ENCODE measurements around the gene MYT1.

Gene MYT1

DNA sequence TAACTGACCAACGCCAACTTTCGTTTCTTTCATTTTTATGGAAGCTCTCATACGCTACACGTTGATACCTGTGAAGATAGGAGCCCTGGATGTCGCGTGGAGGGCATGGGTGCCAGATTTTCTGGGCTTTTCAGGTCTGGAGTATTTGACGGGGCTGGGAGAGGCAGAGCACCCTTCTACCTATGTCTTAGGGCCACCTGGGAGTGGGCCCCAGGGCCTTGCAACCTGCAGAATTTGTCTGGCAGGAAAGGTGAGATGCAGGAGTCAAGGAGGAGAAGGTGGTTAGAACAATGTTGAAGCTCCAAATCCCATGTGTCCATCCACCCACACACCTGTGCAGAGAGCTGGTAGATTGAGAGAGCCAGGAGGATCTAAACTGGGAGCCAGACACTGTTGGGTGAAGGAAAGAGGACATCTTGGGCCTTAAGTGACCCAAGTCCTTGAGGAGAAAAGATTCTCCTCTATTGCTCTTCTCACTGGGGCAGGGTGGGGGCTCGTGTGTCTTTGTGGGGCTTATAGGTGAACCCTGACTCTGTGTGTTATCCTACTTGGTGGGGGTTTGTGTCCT lies 63.9 kb downstream of the MYT1 start:
- H3K79me2 ChIP-seq (ENCODE audit: low read length) = no peaks in the 10 kb centered on the region
- no peak overlapping the region for H3K4me3 ChIP-seq (ENCODE audit: low read length)
- no peak for DNase-seq
- H3K9me3 ChIP-seq (replicated peaks; ENCODE audit: insufficient read depth, low read length) = no peaks in the 10 kb centered on the region
- H3K4me1 ChIP-seq (ENCODE audit: low read length) = no peaks in the 10 kb centered on the region
- no peaks in the 10 kb centered on the region for H3K9me2 ChIP-seq (replicated peaks; ENCODE audit: insufficient read depth, low read length)
- H2AFZ ChIP-seq (ENCODE audit: low read length) = no peak overlapping the region
- H4K20me1 ChIP-seq (ENCODE audit: insufficient read depth, low read length) = no peaks in the 10 kb centered on the region
- no peaks in the 10 kb centered on the region for H3K36me3 ChIP-seq (replicated peaks; ENCODE audit: insufficient read depth, low read length)
- no peak overlapping the region for H3K4me2 ChIP-seq (ENCODE audit: low read depth, low read length)
- no peak overlapping the region for H3K27ac ChIP-seq (ENCODE audit: low read length)
- no peak overlapping the region for H3K9ac ChIP-seq (ENCODE audit: low read length)
- no peaks in the 10 kb centered on the region for H3F3A ChIP-seq (ENCODE audit: insufficient read depth, low read length)
- peaks cover 96% of the 10 kb centered on the region for H3K27me3 ChIP-seq (replicated peaks; ENCODE audit: insufficient read depth, low read length)
- TF ChIP-seq EZH2phosphoT487 (IDR thresholded peaks at IDR 0.05; ENCODE audit: low read length) (no peak), EZH2 (optimal IDR thresholded peaks at IDR 0.05; ENCODE audit: low read depth, low read length) (no peak)

- H3K9me3 ChIP-seq (replicated peaks; ENCODE audit: insufficient read depth, low read length) = no peaks in the 10 kb centered on the region
- no peak overlapping the region for H3K4me3 ChIP-seq (ENCODE audit: low read length)
- no peaks in the 10 kb centered on the region for H3K4me1 ChIP-seq (ENCODE audit: low read length)
- H3K9me2 ChIP-seq (replicated peaks; ENCODE audit: insufficient read depth, low read length) = no peaks in the 10 kb centered on the region
- H3F3A ChIP-seq (ENCODE audit: insufficient read depth, low read length) = no peaks in the 10 kb centered on the region
- DNase-seq = no peak
- H2AFZ ChIP-seq (ENCODE audit: low read length) = no peak overlapping the region
- H3K36me3 ChIP-seq (replicated peaks; ENCODE audit: insufficient read depth, low read length) = no peaks in the 10 kb centered on the region
- H3K79me2 ChIP-seq (ENCODE audit: low read length) = no peaks in the 10 kb centered on the region
- no peak overlapping the region for H3K27ac ChIP-seq (ENCODE audit: low read length)
- no peaks in the 10 kb centered on the region for H4K20me1 ChIP-seq (ENCODE audit: insufficient read depth, low read length)
- H3K9ac ChIP-seq (ENCODE audit: low read length) = no peak overlapping the region
- peaks cover 94% of the 10 kb centered on the region for H3K27me3 ChIP-seq (replicated peaks; ENCODE audit: insufficient read depth, low read length)
- no peak overlapping the region for H3K4me2 ChIP-seq (ENCODE audit: low read depth, low read length)
- TF ChIP-seq EZH2phosphoT487 (IDR thresholded peaks at IDR 0.05; ENCODE audit: low read length) (no peak), EZH2 (optimal IDR thresholded peaks at IDR 0.05; ENCODE audit: low read depth, low read length) (no peak), CTCF (IDR thresholded peaks at IDR 0.05; ENCODE audit: low read length) (no peak)
Observed at GRCh38 chr20:64228751-64229506, 64.7 kb downstream of the MYT1 start.

DNA sequence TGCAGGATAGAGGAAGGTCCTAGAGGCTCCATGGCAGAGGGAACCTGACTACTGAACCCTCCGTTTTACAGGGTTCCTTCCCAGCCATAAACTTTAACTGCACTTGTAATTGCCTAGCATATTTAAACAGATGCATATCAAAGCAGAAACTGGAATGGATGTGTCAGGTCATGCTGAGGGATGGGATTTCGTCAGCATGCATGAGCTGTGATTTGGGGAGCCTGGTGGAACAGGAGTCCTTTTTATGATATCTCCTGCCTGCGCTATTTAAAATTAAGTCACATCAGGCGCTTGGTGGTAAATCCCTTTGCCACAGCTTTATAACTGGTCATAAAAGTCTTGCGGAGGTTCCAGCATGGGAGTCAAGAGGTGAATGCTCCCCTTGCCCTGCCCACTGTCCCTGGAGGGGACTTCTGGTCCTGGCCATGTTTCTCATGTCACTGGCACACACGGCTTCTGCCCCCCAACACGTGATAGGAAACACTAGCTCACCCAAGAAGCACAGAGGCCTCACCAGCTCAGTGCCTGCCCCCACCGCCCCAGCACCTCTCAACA lies 65.3 kb downstream of the MYT1 start:
- Histone ChIP-seq H3K36me3 (replicated peaks; ENCODE audit: insufficient read depth, low read length) (no peaks in the 10 kb centered on the region), H3K27ac (ENCODE audit: low read length) (no peak overlapping the region)
- DNase-seq = no peak

More for the DNA sequence above, 65.3 kb downstream of the MYT1 start:
- Histone ChIP-seq H4K20me1 (ENCODE audit: insufficient read depth, low read length) (no peaks in the 10 kb centered on the region), H3K4me2 (ENCODE audit: low read depth, low read length) (no peak overlapping the region), H3K79me2 (ENCODE audit: low read length) (no peaks in the 10 kb centered on the region), H3K9me2 (replicated peaks; ENCODE audit: insufficient read depth, low read length) (no peaks in the 10 kb centered on the region), H3K4me1 (ENCODE audit: low read length) (no peaks in the 10 kb centered on the region), H3K9me3 (replicated peaks; ENCODE audit: insufficient read depth, low read length) (no peaks in the 10 kb centered on the region), H2AFZ (ENCODE audit: low read length) (no peak overlapping the region), H3K4me3 (ENCODE audit: low read length) (no peak overlapping the region), H3K27me3 (replicated peaks; ENCODE audit: insufficient read depth, low read length) (peaks cover 91% of the 10 kb centered on the region), H3K9ac (ENCODE audit: low read length) (no peak overlapping the region), H3F3A (ENCODE audit: insufficient read depth, low read length) (no peaks in the 10 kb centered on the region)
- no peak for TF ChIP-seq EZH2 (optimal IDR thresholded peaks at IDR 0.05; ENCODE audit: low read depth, low read length)
- no peak for TF ChIP-seq CTCF (IDR thresholded peaks at IDR 0.05; ENCODE audit: low read length)
- no peak for TF ChIP-seq EZH2phosphoT487 (IDR thresholded peaks at IDR 0.05; ENCODE audit: low read length)
